Adipose tissue (tissue), 3 donors: ENCODE measurements around the gene BPIFA3. TPM values are rescaled to one million over a fixed set of nuclear protein-coding genes. Genes with fewer than 3 reads are reported as not detected.

ENCODE experiments used
- H3K27ac ChIP-seq: one replicate; pipeline ENCODE4 v1.5.1; 2013; ENCODE audit warnings: low read depth, low read length
- WGBS, 3 donors: extraction: QIAGEN DNeasy Blood & Tissue Kit; methylation state at CpG; one replicate each; pipeline ENCODE4 v1.1.7; 2013; 5-methylcytosine and 5-hydroxymethylcytosine counted together
- polyA plus RNA-seq, 3 donors: library from polyadenylated mRNA; stranded (reverse); fragments of 200-250 nt; gene quantifications; one replicate each; pipeline ENCODE4 v1.2.3, GENCODE V29; 2013
- donor health status: healthy with polysubstance abuse.
- donor health status: Bipolar disorder and iron deficiency.
- donor health status: healthy.

The BPIFA3 gene
- polyA plus RNA-seq, 3 donors = not detected

DNA sequence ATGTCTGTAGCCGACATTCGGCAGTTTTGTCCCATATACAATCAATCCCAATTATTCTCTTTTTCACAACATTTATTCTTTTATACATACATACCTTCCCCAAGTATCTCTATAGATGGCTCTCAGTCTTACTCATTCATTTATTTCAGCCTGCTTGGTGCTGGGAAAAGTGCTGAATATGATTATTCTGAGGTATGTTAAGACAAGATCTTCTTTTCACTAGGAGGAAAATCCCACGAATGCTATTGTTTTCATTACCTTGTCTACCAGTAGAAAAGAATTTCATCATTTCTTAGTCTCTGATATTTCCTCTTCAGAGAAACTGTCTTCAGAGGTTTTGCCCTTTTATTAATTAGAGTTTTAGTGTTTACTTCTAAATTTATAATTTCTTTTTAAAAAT is 13.7 kb upstream of the BPIFA3 start:
- no peak overlapping the region for H3K27ac ChIP-seq
- 78 to 89% (median 87%) methylated on average over 3 of the region's 3 CpGs for WGBS, 3 donors

DNA sequence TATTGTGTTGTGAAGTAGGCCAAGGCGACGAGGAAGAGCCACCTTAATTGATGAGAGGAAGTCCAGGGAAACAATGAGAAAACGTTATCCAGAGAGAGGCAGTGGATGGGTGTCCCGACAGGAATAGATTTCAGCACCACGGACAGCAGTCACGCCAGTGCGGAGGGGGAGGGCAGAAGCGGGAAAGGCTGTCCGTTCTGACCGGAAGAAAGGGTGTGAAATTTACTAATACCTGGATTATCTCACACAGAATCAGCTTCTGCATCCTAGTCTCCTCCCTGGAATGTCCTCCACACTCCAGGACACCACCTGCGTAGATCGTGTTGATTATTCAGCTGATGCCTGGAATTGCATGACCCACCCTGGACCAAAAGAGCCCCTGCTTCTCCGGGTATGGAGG is 7.4 kb upstream of the BPIFA3 start:
- H3K27ac ChIP-seq = no peak overlapping the region
- 2 to 7% (median 6%) methylated on average over 13 of the region's 13 CpGs for WGBS, 3 donors

DNA sequence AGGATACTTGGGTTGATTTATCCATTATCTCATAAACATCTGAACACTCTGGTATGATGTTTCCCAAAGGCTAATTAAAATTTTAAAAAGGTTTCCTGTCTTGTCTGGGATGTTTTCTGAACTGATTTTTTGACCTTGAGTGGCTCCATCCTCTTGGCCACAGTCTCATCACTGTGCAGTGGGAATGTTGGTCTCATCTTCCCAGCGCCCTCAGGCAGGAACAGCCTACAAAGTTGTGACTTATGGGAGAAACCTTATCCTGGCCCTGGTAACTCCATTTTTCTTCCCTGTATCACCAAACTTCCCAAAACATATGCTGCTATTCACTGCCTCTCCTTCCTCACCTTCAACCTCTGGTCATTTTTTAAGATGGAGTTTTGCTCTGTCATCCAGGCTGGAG is 6.8 kb upstream of the BPIFA3 start:
- WGBS, 3 donors = 33 to 52% (median 47%) methylated on average over 1 of the region's 1 CpG
- H3K27ac ChIP-seq = no peak overlapping the region

DNA sequence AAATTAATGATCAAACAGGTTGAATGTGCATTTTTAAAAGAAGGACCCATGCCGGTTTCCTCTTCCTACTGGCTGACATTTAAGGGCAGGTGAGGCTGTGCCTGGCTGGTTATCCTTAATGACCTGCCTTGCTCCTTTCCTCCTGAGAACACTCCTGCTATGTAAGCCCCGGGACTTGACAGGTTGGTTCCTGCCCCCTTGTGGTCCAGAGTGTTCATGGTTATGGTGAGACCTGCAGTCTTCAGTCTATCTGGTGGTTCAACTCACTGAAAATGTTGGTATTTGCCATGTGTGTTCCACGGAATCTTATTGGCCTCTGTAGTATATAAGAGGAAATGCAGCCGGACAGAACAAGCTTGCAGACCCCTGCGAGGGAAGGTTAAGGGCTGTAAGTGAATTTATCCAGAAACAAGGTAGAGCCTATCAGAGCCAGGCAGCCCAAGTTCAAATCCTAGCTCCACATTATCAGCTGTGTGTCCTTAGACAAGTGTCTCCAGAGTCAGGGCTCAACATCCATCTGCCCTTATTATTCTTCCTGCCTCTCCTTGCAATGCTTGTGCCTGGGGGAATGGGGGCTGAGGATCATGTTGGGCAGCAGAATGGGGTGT is 5.2 kb upstream of the BPIFA3 start:
- 9 to 26% (median 15%) methylated on average over 5 of the region's 5 CpGs for WGBS, 3 donors
- no peak overlapping the region for H3K27ac ChIP-seq

DNA sequence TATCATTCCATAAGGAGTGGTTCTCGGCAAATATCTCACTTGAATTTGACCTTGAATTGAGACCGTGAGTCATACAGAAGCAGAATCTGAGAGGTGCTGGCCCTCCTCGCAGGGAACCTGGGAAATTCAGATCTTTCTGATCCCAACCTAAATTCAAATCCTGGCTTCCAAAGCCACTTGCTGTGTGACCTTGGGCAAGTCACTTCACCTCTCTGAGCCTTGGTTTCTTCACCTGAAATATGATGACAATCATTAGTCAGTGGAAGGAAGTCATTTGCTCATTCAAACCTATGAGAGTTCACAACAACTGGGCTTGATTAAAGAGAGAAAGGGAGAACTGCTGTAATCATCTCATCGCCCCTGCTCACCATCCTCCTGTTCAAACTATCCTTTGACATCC is 7.2 kb downstream of the BPIFA3 start:
- WGBS, 3 donors = 66 to 90% (median 86%) methylated on average over 4 of the region's 4 CpGs
- H3K27ac ChIP-seq = no peak overlapping the region

DNA sequence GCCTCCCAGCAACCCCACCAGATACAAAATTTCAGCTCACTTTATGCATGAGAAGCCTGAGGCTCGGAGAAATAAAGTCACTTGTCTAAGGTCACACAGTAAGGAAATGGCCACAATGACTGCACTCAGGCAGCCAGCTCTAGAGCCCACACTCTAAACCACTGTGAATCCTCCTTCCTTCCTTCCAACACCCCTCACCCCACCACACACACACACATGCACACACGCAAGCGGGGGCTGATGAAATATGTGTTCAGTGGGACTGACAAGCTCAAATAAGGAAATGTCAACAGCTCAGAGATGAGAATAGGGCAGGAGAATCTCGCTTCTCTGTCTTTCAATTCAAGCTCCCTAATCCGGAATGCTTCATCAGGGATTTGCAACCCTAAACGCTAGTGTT is 12.7 kb downstream of the BPIFA3 start:
- 38 to 43% (median 40%) methylated on average over 6 of the region's 6 CpGs for WGBS, 3 donors
- no peak overlapping the region for H3K27ac ChIP-seq

DNA sequence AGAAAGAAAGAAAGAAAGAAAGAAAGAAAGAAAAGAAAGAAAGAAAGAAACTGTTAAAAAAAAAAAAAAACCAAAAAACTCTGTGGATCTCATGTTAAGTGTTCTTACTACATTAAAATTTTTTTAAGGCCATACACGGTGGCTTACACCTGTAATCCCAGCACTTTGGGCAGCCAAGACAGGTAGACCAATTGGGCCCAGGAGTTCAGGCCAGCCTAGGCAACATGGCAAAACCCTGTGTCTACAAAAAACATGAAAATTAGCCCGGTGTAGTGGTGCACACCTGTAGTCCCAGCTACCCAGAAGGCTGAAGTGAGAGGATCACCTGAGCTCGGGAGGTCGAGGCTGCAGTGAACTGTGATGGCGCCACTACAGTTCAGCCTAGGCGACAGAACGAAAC is 14.1 kb downstream of the BPIFA3 start:
- H3K27ac ChIP-seq = no peak overlapping the region
- WGBS, 3 donors = 62 to 74% (median 70%) methylated on average over 7 of the region's 7 CpGs

DNA sequence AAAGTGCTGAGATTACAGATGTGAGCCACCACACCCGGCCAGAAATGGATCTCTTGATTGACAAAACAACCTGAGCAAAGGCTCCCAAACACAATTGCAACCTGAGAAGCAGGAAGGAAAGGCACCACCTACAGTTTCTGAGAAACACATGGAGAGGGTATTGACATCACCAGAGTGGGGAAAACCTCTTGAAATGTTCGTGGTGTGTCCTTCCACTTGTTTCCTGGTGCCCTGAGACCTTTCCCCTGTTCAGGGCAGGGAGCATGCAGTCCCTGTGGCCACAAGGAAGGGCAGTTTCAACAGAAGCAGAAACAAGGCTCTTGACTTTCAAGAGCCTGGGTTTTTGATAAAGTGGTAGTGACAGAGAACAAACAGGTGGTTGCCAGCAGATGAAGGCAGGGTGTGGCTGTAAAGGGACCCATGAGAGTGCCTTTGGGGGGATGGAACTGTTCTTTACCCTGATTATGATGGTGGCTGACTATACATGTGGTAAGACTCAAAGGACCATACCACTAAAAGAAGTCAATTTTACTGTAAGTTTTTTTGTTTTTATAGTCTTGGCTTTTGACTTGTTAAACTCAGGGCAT is 15.4 kb downstream of the BPIFA3 start:
- no peak overlapping the region for H3K27ac ChIP-seq
- 13 to 18% (median 15%) methylated on average over 2 of the region's 2 CpGs for WGBS, 3 donors

DNA sequence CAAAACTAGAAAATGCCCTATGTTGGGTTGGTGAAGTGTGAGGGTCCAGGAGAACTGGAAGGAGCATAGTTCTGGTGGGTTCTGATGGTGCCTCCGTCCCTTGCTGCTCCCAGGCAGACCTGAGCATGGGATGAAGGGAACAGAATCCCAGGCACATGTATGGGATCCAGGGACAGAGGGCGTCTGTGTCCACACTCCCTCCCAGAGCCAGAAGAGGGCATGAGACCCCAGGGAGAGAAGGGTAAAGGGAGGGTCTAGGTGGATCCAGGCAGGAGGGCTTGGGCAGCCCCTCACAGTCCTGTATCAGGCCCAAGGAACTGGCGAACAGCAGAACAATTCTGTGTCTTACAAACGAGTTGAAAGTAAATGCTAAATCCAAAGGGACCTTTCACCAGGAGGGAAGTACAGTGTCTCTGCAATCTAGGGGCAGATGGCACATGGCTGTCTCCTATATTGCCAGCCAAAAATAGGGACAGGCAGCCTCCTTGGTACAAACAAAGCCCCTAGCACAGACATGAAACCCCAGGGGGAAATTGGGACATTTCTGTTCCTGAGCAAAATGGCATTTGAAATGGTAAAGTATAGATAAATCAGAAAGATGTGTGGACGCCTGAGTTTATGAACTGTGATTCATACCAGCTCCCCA is 16.1 kb downstream of the BPIFA3 start:
- WGBS, 3 donors = 24 to 38% (median 31%) methylated on average over 5 of the region's 5 CpGs
- no peak overlapping the region for H3K27ac ChIP-seq

DNA sequence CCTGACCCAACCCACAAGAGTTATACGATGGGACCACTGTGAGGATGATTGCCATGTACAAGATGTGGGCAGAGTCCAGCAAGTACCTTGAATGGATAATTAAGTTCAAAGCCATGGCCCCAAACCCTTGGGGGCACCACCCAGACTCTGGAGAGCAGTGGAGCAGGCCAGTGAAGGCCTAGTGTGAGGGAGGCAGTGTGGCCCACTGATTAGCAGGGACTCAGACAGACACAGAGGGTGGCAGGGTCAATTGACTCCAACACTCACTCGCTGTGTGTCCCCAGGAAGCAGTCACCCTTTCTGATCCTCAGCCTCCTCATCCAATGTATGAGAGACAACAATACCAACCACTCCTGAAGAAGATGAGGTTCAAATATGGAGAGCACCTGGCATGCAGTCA is 16.9 kb downstream of the BPIFA3 start:
- H3K27ac ChIP-seq = no peak overlapping the region
- 81 to 92% (median 91%) methylated on average over 2 of the region's 2 CpGs for WGBS, 3 donors

DNA sequence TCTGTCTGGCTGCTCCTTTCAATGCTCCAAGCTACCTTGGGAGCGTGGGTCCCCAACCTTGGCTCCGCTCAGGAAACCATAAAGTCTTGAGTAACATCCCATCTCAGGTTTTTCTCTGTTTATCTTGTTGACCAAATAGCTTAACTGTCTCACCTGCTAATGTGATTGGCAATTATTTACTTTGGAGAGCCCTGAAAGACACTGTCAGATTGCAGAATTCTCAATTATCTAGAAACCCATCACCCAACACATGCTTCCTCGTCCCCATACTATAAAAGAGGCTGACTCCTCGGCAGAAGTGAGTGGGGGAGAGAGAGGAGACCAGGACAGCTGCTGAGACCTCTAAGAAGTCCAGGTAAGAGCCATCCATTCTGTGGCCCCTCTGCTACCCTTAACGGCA is 18.5 kb downstream of the BPIFA3 start, which contains the start of gene BPIFA1:
Gene BPIFA1, plus strand, starts transcription at position 301 of the 400 bp plus-strand sequence. CDS start 1,716 bp downstream, outside the sequence.
- WGBS, 3 donors = 37 to 64% (median 54%) methylated on average over 5 of the region's 5 CpGs
- H3K27ac ChIP-seq = no peak within 1 kb of the TSS

DNA sequence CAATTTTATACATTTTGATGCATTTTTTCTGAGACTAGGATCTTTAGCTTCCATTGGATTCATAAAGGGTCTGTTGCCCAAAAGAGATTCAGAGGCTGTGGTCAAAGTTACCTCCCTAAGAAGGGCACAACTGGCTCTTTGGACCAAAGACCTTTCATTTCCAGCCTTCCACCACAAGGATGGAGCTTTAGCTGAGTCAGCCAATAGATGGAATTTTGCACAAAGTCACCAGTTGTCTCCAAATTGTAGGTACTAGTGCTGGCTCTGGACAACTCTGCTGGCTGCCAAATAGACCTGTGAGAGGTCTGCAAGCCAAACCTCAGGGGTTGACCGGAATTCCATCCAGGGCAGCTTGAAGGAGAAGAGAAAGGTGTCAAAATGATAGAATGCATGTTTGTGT is 19.2 kb downstream of the BPIFA3 start:
- H3K27ac ChIP-seq = no peak overlapping the region
- WGBS, 3 donors = 59 to 83% (median 65%) methylated on average over 1 of the region's 1 CpG

DNA sequence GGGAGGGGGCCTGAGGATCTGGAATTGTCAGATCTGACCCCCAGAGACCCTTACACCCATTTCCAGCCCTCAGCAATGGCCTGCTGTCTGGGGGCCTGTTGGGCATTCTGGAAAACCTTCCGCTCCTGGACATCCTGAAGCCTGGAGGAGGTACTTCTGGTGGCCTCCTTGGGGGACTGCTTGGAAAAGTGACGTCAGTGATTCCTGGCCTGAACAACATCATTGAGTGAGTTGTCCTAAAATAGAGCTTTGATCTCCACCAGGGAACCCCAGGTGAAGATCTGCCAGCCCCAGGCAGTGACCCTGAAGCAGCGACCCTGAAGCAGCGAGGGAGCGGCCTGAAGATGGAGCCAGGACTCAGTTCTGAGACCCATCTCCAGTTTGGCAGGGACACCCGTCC is 20.8 kb downstream of the BPIFA3 start:
- no peak overlapping the region for H3K27ac ChIP-seq
- 62 to 75% (median 69%) methylated on average over 6 of the region's 6 CpGs for WGBS, 3 donors

DNA sequence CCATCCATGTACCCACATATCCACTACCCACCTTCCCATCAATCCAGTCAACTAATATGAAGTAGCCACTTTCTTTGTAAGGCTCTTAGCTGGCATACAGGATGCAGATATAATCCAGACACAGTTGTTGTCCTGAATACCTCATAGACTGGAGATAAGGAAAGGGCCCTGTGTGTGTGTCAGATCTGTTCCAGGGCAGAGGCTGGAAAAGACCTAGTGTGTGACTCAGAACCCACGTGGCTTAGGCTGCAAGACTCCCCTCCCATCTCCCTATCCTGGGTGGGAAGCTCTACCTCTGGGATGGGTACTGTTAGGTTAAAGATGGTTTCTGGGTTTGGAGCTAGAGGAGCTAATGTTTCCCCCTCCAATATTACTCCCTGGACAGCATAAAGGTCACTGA is 22.3 kb downstream of the BPIFA3 start:
- 33 to 54% (median 51%) methylated on average over 1 of the region's 1 CpG for WGBS, 3 donors
- no peak overlapping the region for H3K27ac ChIP-seq

DNA sequence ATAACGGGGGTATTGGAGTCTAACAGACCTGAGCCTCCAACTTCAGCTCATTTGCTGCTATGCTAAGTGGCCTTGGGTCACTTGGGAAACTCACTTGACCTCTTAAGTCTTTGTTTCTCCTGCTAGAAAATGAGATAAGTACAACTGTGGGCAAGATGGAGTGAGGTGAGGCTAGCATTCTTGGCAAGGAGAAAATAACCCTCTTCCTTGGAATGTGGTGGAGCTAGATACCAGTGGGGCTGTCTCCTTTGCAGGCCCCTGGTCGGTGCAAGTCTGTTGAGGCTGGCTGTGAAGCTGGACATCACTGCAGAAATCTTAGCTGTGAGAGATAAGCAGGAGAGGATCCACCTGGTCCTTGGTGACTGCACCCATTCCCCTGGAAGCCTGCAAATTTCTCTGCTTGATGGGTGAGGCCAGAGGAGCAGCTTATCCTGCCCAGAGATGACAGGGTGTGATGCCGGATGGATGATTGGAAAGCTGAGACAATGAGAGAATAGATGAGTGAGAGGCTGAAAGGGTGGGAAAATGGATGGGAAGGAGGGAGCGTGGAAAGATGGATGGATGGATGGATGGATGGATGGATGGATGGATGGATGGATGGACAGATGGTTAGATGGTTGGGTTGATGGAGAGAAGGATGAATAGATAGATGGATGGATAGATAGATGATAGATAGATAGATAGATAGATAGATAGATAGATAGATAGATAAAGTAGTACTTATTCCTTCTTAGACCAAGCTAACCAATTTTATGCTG is 23.0 kb downstream of the BPIFA3 start:
- H3K27ac ChIP-seq = no peak overlapping the region
- 48 to 76% (median 75%) methylated on average over 4 of the region's 4 CpGs for WGBS, 3 donors

DNA sequence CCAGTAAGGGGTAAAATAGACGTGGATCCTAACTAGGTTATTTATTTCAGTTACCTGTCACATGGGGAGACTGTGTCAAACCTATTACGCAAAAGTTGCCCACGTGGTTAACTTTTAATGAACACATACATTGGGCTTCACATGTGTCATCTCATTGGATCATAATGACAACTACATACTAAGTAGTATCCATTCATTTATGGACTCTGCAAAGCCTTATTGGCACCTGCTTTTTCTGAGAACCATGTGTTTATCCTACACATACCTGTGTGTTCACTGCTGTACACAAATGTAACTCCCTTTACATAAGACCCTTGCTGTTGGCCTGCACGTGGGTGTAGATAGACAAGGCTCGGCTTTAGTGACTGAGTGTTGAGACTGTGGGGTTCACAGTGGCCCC is 23.8 kb downstream of the BPIFA3 start:
- H3K27ac ChIP-seq = no peak overlapping the region
- WGBS, 3 donors = 61 to 73% (median 63%) methylated on average over 5 of the region's 5 CpGs

DNA sequence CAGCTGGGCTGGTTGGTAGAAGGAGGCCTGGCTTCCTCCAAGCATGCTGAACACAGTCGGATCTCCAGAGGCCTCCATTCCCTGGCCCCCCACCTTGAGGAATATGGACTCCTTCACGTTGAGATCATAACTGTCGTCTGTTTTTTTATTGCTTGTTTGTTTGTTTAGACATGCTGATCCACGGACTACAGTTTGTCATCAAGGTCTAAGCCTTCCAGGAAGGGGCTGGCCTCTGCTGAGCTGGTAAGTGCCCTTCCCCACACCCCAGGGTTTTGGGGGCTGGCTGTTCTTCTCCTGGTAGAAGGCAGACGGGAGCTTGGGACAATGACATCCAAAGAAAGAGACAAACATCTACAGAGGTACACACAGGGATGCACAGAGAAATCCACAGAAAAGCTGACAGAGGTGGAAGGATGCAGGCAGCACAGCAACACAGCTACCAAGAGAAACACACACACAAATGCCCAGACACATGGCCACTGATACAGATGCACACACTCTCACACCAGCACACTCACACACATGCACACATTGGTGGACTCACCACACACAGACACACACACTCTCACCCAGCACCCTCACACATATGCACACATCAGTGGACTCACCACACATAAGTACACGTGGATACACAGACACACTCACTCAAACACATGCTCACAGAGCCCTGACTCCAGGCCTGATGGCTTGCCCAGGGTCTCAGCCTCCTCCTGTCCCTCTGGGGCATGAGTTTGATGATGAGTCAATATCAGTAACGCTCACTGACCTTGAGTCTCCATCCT is 25.4 kb downstream of the BPIFA3 start:
- H3K27ac ChIP-seq = no peak overlapping the region
- WGBS, 3 donors = 55 to 69% (median 58%) methylated on average over 7 of the region's 7 CpGs

DNA sequence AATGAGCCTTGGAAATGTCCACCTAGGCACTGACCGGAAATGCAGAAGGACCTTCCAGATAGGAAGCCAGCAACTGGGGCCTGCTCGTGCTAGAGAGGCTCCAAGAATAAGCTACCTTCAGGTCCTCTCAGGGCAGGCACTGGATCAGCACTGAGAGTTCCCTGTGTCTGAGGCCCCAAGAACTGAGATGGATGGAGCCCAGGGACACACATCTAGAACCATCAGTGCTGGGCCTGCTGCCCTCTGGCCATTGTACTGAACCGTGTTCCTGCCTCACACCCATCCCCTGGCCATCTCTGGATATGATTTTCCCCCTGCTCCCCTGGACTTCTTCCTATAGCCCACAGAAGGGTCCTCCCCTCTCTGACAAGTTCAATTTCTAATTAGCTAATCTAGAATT is 28.9 kb downstream of the BPIFA3 start:
- 60 to 66% (median 65%) methylated on average over 3 of the region's 3 CpGs for WGBS, 3 donors
- no peak overlapping the region for H3K27ac ChIP-seq

DNA sequence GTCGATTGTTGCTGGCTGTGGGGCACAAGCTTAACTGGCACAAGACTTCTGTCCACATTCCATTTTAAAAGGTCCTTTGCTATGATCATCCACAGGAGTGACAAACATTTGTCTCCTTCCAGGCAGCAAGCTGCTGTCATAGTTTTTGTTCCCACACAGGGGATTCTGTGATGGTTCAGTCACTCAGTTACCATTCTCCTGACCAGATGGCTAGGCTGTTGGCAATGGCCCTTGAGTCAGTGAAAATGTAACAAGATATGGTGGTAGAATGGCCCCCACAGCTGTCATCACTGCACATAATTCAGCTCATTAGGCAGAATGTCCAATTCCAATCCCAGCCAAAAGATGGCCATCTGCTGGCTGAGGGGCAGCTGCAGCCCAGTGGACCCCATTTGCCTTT is 32.3 kb downstream of the BPIFA3 start:
- no peak overlapping the region for H3K27ac ChIP-seq
- WGBS, 3 donors = 90 to 96% (median 96%) methylated on average over 1 of the region's 1 CpG
